GM19099 (cell line): ENCODE data around the gene KSR1.

Experiments
- POLR2A ChIP-seq: IDR thresholded peaks from 3 replicates; pipeline ENCODE4 v1.6.1; 2011; ENCODE audit warnings: low read depth; ENCODE audit not compliant: insufficient read length; ENCODE audit errors: extremely low read depth

The KSR1 gene

DNA sequence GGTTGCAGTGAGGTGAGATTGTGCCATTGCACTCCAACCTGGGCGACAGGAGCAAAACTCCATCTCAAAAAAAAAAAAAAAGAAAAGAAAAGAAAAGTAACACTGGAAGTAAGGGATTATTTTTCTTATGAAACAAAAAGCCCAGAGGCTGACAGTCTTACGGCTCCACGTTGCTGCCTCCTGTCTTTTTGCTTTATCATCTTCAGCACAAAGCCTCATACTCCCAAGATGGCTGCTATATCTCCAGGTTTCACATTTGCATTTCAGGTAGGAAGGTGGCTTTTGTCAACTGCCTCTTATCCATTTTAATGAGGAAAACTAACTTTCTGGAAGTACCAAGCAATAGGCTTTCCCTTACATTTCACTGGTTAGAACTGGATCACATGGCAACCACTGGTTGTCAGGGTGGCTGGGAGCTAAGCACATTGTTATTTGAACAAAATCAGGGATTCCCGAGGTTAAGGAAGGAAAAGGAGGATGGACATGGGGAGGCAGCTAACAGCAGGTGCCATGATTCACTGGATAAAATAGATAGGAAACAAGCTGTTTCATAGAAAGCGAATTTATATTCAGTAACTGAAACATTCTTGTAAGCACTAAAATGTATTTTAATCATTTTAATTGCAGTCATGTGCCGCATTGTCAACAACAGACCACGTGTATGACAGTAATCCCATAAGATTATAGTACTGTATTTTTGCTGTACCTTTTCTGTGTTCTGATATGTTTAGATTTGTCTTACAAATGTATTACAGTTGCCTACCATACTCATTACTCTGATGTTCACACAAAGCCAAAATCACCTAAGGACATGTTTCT, 58.6 kb downstream of the KSR1 start:
- TF ChIP-seq POLR2A, result no peak

DNA sequence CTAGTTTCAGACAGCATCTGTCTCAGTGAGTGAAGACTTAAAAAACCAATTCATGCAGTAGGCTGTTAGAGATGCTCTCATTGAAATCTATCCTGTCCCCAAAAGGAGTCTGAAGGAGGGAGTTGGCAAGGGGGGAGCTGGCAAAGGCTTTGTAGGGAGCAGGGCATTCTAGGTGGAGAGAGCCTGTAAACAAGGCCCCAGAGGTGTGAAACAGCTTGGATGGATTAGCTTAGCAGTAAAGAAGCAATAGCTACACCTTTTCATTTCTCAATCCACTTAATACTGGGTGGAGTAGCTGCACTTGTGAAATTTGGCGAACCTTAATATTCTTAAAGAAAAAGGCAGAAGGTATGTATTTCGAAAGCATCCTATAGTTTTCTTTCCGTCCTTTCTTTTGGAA, 61.8 kb downstream of the KSR1 start:
- no peak for TF ChIP-seq POLR2A

DNA sequence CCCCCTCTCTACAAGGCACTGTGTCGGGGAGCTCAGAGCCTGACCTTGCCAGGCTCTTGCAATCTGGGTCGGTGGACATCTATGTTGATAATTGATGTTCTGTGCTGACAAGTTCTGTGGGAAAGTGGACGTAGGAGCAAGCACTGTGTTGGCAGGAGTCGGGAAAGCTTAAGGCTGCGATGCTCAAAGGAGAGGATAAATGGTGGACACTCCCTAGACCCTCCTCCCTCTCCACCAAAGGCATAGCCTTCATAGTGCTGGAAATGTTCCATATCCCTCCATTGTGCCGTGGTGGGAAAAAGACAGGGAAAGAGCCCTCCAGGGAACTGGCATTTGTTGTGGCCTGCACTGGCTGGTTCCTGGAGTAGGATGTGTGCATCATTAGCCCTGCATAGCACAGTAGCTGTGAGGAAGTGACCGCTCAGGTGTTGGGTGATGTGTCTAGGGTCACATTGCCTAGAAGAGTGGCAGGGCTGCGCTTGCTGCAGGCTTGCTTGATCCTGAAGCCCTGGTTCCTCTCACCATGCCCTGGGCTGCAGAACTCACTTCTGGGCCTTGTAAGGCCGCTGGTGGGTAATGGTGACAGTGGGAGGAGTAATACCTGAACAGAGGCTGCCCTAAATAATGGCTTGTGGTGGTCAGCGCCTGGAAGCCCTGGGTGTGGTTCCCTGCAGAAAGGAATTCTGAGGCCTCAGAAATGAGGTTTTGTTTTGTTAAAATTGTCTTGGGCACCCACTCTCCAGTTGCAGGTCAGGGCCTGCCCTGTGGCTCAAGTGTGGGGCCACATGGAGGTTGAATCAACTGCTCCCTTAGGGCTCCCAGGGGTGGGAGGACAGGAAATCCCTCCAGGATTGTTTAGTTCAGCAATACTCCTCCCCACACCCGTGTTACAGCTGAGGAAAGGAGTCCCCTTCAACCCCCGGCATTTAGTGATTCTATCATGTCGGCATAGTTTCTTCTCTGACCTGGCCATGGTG, 62.6 kb downstream of the KSR1 start:
- TF ChIP-seq POLR2A, result no peak

DNA sequence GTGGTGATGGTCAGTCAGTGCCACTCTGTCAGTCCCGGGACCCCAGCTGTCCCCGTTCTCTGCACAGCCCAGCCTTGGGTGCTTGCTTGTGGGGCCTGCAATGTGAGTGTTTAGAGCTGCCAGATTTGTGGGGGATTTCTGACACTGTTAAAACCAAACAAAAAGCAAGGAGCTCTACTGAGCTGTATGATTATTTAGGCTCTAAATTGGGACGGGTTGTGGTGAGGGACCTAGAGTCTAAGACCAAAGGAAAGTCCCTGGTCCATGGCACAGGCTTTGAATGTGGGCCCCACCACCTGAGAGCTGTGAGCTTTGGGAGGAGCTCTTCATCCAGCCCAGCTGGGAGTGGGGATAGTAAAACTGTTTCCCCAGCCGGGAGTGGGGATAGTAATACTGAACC, 63.3 kb downstream of the KSR1 start:
- peak; percentile 28 for TF ChIP-seq POLR2A

DNA sequence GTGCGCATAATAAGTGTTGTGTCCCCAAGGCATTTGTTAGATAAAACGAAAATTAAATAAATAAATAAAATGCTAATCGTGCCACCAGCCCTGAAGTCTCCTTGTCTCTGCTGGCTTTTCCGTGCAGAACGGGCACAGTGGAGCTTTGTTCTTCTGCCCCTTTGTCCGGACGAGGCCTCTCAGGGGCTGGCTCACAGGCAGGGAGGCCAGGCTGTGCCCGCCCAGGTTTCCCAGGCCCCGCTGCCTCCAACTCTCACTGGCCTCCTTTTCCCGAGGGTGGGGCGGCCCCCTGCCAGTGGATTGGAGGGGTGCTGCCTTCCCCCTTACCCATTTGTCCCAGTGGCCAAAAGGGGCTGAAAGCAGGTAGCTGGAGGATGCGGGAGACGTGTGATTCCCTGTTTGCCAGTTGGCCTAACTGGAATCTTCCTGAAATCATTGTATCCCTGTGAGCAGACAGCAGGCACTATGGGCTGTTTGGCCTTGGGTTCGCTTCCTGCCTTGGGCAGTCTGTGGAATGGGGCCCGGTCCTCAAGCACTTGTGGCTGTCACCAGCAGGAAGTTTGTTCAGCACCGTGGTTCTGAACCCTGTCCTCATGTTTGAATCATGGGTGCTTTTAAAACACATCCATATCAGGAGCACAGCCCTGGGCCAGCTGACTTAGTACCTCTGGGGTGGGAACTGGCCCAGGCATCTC, 64.4 kb downstream of the KSR1 start:
- no peak for TF ChIP-seq POLR2A

DNA sequence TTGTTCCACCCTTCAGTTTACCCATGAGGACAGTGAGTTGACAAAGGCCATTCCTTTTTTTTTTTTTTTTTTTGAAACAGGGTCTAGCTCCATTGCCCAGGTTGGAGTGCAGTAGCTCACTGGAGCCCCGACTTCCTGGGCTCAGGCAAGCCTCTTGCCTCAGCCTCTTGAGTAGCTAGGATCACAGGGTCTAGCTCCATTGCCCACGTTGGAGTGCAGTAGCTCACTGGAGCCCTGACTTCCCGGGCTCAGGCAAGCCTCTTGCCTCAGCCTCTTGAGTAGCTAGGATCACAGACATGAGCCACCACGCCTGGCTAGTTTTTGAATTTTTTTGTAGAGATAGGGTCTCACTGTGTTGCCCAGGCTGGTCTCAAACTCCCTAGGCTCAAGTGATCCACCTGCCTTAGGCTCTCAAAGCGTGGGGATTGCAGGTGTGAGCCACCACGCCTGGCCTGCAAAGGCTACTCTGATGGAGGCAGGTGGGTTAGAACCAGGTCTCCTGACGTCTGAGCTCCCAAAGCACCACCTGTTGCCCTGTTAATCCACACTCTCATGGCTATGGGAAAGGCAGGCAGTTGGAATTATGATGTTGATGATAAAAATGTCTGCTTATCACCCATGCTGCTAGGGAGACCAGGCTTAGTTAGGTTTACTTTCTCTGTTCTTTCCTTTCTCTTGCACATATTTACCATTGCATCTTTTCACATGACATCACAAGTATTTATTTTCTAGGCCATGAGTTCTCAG, 65.2 kb downstream of the KSR1 start:
- no peak for TF ChIP-seq POLR2A

DNA sequence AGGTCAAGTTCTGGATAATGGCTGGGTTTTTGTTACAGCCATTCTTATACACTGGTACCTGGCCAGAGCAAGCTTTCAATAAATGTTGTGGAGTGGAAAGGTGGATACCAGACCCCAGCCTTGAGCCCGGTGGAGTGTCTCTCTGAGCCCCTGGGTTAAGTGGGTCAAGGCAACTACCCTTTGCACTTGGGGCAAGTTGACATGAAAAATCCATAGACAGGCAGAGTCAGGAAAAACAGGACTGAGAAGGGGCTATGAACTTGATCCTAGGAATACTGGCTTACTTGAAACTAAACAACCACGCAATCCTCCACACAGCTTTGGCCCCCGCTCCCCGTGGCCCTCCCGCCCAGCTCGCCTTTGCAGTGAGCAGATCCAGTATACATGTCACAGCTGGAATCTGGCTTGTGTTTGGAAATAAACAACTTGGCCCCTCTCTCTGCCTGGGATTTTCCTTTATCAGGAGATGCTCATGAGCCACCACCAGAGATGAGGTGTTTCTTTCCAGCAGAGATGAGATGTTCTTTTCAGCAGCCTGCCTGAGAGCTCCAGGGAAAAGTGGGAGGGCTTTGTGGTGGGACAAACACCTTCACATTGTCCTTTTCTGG, 65.9 kb downstream of the KSR1 start:
- TF ChIP-seq POLR2A, result no peak

DNA sequence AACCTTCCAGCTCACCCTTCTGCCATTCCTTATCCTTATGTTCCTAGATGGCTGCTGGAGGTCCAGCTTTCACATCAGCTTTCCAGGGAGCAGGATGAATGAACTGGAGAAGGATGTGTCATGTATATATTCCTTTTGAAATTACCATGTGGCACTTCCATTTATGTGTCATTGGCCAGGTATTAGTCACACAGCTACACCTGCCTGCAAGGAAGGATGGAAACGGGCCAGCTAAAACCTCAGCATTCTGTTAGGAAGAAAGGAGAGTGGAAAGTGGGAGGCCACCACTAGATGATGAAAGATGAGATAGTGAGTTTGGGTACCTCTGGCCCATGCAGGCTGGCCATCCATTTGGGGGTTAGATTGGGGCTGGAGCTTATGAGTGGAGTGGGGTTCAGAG, 67.5 kb downstream of the KSR1 start:
- TF ChIP-seq POLR2A, result no peak

DNA sequence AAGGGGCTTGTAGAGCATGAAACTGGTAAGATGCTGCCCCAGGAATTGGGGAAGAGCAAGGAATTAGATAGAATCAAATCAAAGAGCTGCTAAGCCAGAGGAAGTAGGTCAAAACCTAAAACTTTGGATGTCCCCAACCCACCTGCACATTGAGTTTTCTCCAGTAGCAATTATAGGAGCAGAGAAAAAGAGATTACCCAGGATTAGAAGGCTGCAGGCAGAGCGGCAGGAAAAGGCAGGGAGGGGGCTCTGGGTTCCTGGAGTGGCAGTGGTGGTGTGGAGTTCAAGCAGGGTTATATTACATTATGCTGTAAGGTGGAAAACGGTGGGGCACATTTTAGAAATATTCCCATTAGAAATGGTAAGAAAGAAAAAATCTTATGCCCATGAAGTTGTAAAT, 68.3 kb downstream of the KSR1 start:
- no peak for TF ChIP-seq POLR2A

DNA sequence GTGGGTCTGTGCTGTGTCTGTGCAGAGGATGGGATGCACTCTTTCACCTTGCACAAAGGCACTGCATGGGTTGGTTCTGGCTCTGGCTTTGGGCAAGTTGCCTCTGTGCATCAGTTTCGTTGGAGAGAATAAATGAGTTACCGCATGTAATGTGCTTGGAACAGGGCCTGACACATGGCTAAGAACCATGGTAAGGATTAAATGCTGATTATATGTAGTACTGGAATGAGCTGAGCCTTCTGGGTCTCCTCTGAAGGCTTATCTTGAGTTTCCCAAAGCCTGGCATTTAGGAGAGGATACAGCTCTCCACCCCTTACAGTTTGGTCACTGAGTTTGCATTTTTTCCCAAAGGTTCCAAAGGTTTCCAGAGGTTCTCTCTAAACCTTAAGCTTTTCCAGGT, 69.1 kb downstream of the KSR1 start:
- no peak for TF ChIP-seq POLR2A

DNA sequence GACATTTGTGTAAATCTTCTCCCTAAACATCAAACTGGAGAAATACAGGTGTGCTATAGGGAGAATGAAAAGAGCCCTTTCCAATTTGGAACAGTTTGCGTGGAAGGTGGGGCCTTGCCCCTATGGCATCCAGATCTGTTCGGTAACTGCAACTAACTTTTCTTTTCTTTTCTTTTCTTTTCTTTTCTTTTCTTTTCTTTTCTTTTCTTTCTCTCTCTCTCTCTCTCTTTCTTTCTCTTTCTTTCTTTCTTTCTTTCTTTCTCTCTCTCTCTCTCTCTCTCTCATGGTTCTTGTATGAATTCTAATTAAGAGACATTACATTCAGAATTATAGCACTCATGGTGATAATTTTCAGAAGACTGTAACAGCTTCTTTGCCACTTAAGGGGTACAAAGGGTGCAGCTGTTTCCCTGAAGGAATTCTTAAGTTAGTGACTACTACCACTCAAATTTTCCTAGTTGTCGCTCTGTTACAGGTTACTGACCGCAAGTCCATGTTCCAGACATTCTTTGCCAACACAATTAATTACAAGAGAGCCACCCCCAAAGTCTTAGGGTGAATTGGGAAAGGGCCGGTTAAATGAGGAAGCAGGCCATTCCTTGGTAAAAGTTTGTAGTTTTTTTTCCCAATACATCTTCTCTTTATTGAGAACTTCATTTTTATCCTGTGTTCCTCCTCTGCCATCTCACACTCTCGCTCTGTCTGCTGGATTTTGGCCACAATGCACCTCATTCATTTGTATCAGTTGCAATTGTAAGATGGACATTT, 69.8 kb downstream of the KSR1 start:
- no peak for TF ChIP-seq POLR2A

DNA sequence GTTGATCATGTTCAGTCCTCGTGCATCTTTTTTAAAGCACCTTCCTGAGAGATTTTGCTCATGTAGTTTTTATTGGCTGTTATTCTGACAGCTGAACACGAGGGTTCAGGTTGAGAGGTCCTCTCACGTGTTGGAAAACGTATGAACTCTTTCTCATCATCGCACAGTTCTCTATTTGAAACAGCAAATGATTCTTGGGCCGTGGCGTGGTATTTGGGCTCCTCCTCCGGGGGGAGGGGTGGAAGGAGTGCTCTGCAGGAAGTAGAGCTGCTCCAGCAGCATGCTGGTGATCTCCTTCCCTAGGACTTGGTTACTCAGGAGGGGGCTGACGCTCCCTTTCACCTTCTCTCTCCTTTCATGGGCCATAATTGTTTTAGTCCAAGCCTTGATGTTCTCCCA, 70.4 kb downstream of the KSR1 start:
- no peak for TF ChIP-seq POLR2A

DNA sequence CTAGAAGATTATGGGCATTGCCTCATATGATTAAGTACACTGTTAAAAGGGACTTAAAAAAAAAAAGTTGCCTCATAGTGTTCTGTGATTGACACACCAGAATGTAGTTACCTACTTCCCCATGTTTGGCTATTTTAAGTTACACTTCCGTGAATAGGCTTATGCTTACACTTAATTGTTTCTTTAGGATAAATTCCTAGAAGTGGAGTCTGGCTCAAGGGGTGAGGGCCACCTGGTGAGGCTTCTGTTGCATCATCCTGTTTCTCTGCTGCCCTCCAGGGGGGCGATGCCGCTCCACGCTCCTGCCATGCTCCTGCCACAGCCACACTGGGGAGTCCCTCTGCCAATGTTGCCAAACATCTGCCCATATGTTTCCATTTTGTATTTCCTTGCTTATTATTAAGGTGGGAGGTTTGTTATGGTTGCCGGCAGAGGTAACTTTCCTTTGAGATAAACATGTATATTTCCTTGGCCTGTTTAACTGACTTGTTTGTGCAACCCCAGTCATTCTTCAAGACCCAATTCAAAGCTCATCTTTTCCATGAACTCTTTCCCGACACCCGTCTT, 73.1 kb downstream of the KSR1 start:
- no peak for TF ChIP-seq POLR2A
